K562 (cell line): ENCODE measurements around the gene DCHS2. TPM values are rescaled to one million over a fixed set of nuclear protein-coding genes. Genes with fewer than 3 reads are reported as not detected.

Experiments
- ARID3A ChIP-seq: IDR thresholded peaks from 2 replicates; pipeline ENCODE4 v1.6.1; 2012; ENCODE audit warnings: low read depth, low read length, improper control_type of control experiment, borderline replicate concordance
- BCL6 ChIP-seq: fragments of 250-450 bp; sonication (Bioruptor Pico); IDR thresholded peaks from 2 replicates; pipeline ENCODE4 v1.4.0; 2020
- BRD9 ChIP-seq: fragments of 450-650 bp; IDR thresholded peaks from 2 replicates; pipeline ENCODE4 v1.6.1; 2018; ENCODE audit warnings: low read depth; ENCODE audit not compliant: partially characterized antibody
- CREB3L1 ChIP-seq: fragments of 450-650 bp; IDR thresholded peaks from 2 replicates; pipeline ENCODE4 v1.6.1; 2014; ENCODE audit warnings: low read depth, mild to moderate bottlenecking, moderate library complexity, borderline replicate concordance
- CSDE1 ChIP-seq, 2 experiments: fragments of 450-650 bp; IDR thresholded peaks; 2 replicates each; pipeline ENCODE4 v1.6.1; 2016; ENCODE audit warnings: mild to moderate bottlenecking in 1 of 2
- DACH1 ChIP-seq: fragments of 450-650 bp; IDR thresholded peaks from 2 replicates; pipeline ENCODE4 v1.6.1; 2018; ENCODE audit not compliant: partially characterized antibody
- HNRNPL ChIP-seq: fragments of 200-400 bp; formaldehyde crosslinking; IDR thresholded peaks from 2 replicates; pipeline ENCODE4 v1.6.1; 2017; ENCODE audit warnings: low read depth, mild to moderate bottlenecking, low read length
- JUN ChIP-seq, 2 experiments: sonication (generic) in 1 of 2; formaldehyde crosslinking in 1 of 2; IDR thresholded peaks; 2 replicates each; pipeline versions ENCODE4 v1.6.1 to v1.8.0; 2012 to 2022; ENCODE audit warnings: borderline replicate concordance in 2 of 2, mild to moderate bottlenecking in 2 of 2, improper control_type of control experiment in 1 of 2, low read depth in 1 of 2, low read length in 1 of 2, missing genetic modification reagents in 1 of 2
- NCOA1 ChIP-seq: fragments of 450-650 bp; IDR thresholded peaks from 2 replicates; pipeline ENCODE4 v1.6.1; 2016; ENCODE audit warnings: low read depth
- REST ChIP-seq, 2 experiments: fragments of 450-650 bp; formaldehyde crosslinking in 1 of 2; IDR thresholded peaks; 2 replicates each; pipeline versions ENCODE4 v1.4.0 to v1.6.1; 2014 to 2020; ENCODE audit warnings: mild to moderate bottlenecking in 2 of 2, borderline replicate concordance in 1 of 2, low read depth in 1 of 2
- ZNF609 ChIP-seq: sonication (generic); formaldehyde crosslinking; IDR thresholded peaks from 2 replicates; pipeline ENCODE4 v1.8.1; 2023; ENCODE audit warnings: missing genetic modification reagents, mild to moderate bottlenecking, borderline replicate concordance
- polyA plus RNA-seq, 8 experiments: library from polyadenylated mRNA; depleted of rRNA in 4 of 8; stranded (reverse) in 5 of 8; unstranded in 3 of 8; fragments of >200 nt; fragmentation: Nextera tagmentation in 2 of 8; fragmentation: Illumina TruSeq in 1 of 8; extraction: Ambion mirVana in 2 of 8; extraction: Trizol in 1 of 8; gene quantifications; 2 replicates each; pipeline versions ENCODE4 v1.2.1 to v1.2.3, GENCODE V29; 2011 to 2014; ENCODE audit warnings: inconsistent platforms in 1 of 8, missing spikeins in 1 of 8
- total RNA-seq, 7 experiments: library from RNA; depleted of rRNA in 6 of 7; stranded (reverse); fragments of >200 nt in 6 of 7; fragmentation: Illumina TruSeq in 2 of 7; extraction: Trizol in 2 of 7; gene quantifications; 2 replicates each; pipeline versions ENCODE4 v1.2.1 to v1.2.3, GENCODE V29; 2011 to 2021; ENCODE audit warnings: low replicate concordance in 1 of 7

The DCHS2 gene
- total and polyA plus RNA-seq, 9 of the 15 experiments (the other 6 are each of a cell fraction or from before 2014, with no cell fraction given), result 0.49 to 7.1 (median 5.3) TPM

- TF ChIP-seq REST (IDR thresholded peaks at IDR 0.05; ENCODE audit: borderline replicate concordance) (no peak), REST (CRISPR knock-in tag; IDR thresholded peaks at IDR 0.05; ENCODE audit: low read depth) (no peak), BRD9 (no peak), DACH1 (no peak), HNRNPL (no peak), JUN (IDR thresholded peaks at IDR 0.05; ENCODE audit: borderline replicate concordance, low read depth, low read length) (no peak), JUN (CRISPR knock-in tag; IDR thresholded peaks at IDR 0.05; ENCODE audit: borderline replicate concordance) (no peak), CREB3L1 (peak; percentile 76; the same call in 1 of the 2 replicates), BCL6 (CRISPR knock-in tag) (no peak), ARID3A (0 out of 2 replicates have a peak, but pooled peaks have one; percentile 64), CSDE1 (IDR thresholded peaks at IDR 0.05) (no peak), NCOA1 (peak; percentile 55; the same call in 1 of the 2 replicates), ZNF609 (no peak)
Measured at GRCh38 chr4:154444958-154445357, 46.6 kb downstream of the DCHS2 start (continued).
